T-cell (primary cell): ENCODE results near the gene FAF2. TPM values are rescaled to one million over a fixed set of nuclear protein-coding genes. Genes with fewer than 3 reads are reported as not detected.

ENCODE experiments used
- ATAC-seq, 4 experiments: fragments of 200-7000 bp in 3 of 4; fragments of 150-1000 bp in 1 of 4; cut with Tn5 transposase; replicated peaks in 1 of 4; 1 replicate in 3 of 4; 2 replicates in 1 of 4; pipeline ENCODE4 v1.10.0; 2021; ENCODE audit warnings: moderate library complexity in 3 of 4, mild to moderate bottlenecking in 2 of 4, moderate number of reproducible peaks in 1 of 4
- CTCF ChIA-PET, 2 donors: fragments of 300-600 bp; sonication (Branson Sonifier 250); formaldehyde crosslinking; loops; one replicate each; lab custom pipeline; 2022; ENCODE audit warnings: antibody characterized with exemption in 2 of 2; lab: Charles Lee
- POLR2A ChIA-PET, 2 donors: fragments of 300-600 bp; sonication (Branson Sonifier 250); formaldehyde crosslinking; loops; one replicate each; lab custom pipeline; 2022; ENCODE audit warnings: antibody characterized with exemption in 2 of 2; lab: Charles Lee
- DNase-seq, 35 experiments: peaks; one replicate each; pipeline versions ENCODE4 v3.0.0 to v3.0.0-alpha.2; 2013 to 2023
- H3K27ac ChIP-seq: one replicate; pipeline ENCODE4 v1.5.1; 2013; ENCODE audit warnings: low read length
- H3K27me3 ChIP-seq, 2 experiments: replicated peaks in 1 of 2; 1 replicate in 1 of 2; 2 replicates in 1 of 2; pipeline versions ENCODE4 v1.6.1 to v1.7.0; 2013; ENCODE audit warnings: low read length in 1 of 2, mixed read lengths in 1 of 2; ENCODE audit not compliant: control insufficient read depth in 2 of 2, insufficient read depth in 2 of 2; ENCODE audit errors: extremely low read depth in 1 of 2
- H3K36me3 ChIP-seq, 2 donors: 1 replicate in 1 of 2; 2 replicates in 1 of 2; pipeline versions ENCODE4 v1.6.1 to v1.7.0; 2013; ENCODE audit warnings: low read length in 1 of 2; ENCODE audit not compliant: control insufficient read depth in 2 of 2, insufficient read depth in 1 of 2; ENCODE audit errors: extremely low read depth in 1 of 2
- H3K4me1 ChIP-seq, 2 experiments: 1 replicate in 1 of 2; 2 replicates in 1 of 2; pipeline versions ENCODE4 v1.6.1 to v1.7.0; 2013; ENCODE audit warnings: low read length in 2 of 2, mixed read lengths in 1 of 2; ENCODE audit not compliant: insufficient read depth in 2 of 2, control insufficient read depth in 1 of 2; ENCODE audit errors: extremely low read depth in 1 of 2
- H3K4me3 ChIP-seq, 2 donors: 1 replicate in 1 of 2; 2 replicates in 1 of 2; pipeline versions ENCODE4 v1.5.1 to v1.7.0; 2013; ENCODE audit warnings: mild to moderate bottlenecking in 2 of 2, low read length in 1 of 2, moderate library complexity in 1 of 2; ENCODE audit not compliant: control insufficient read depth in 1 of 2; ENCODE audit errors: extremely low read depth in 1 of 2
- H3K9me3 ChIP-seq: 2 replicates; pipeline ENCODE4 v1.7.0; 2013
- H3K27ac Mint-ChIP-seq, 2 donors: one replicate each; pipeline ENCODE4 v1.8.0; 2020 to 2021; ENCODE audit warnings: mild to moderate bottlenecking in 2 of 2, mixed read lengths in 2 of 2
- H3K27me3 Mint-ChIP-seq, 2 donors: one replicate each; pipeline ENCODE4 v1.8.0; 2021 to 2022; ENCODE audit warnings: mixed read lengths in 2 of 2
- H3K36me3 Mint-ChIP-seq: one replicate; pipeline ENCODE4 v1.8.0; 2021; ENCODE audit warnings: mixed read lengths
- H3K4me1 Mint-ChIP-seq, 3 donors: one replicate each; pipeline ENCODE4 v1.8.0; 2020 to 2022; ENCODE audit warnings: mixed read lengths in 3 of 3, mild to moderate bottlenecking in 1 of 3
- H3K4me3 Mint-ChIP-seq, 3 donors: one replicate each; pipeline ENCODE4 v1.8.0; 2020 to 2022; ENCODE audit warnings: mild to moderate bottlenecking in 3 of 3, mixed read lengths in 3 of 3, moderate library complexity in 3 of 3
- H3K9me3 Mint-ChIP-seq, 3 donors: one replicate each; pipeline ENCODE4 v1.8.0; 2020 to 2022; ENCODE audit warnings: mixed read lengths in 3 of 3
- WGBS: methylation state at CpG from one replicate; pipeline ENCODE4 v1.1.5; 2013; ENCODE audit warnings: missing lambda C conversion rate; ENCODE audit not compliant: insufficient coverage; 5-methylcytosine and 5-hydroxymethylcytosine counted together
- total RNA-seq, 35 experiments: library from RNA in 6 of 35; stranded (reverse) in 6 of 35; fragments of 120-200 nt in 1 of 35; gene quantifications; one replicate each; pipeline versions ENCODE4 v1.2.1 to v1.2.4 and lab custom pipeline; 2013 to 2026

FAF2 gene
- total RNA-seq, 5 donors from 2014 or later (not counting 1 experiment from before 2014, with no cell fraction given), result 24.1 to 27.7 (median 26.2) TPM

DNA sequence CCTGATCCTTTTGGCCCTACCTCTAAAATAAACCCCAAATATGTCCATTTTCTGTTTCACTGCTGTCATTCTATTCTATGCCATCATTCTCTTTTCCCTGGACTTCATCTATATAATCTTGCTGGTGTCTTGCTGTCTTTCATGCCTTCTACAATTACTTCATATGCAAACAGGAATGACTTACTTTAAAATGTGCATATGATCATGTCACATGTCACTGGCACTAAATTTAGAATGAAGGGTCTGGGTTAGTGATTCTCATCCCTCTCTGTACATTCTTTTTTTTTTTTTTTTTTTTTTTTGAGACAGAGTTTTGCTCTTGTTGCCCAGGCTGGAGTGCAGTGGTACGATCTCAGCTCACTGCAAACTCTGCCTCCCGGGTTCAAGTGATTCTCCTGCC lies 22.9 kb downstream of the FAF2 start:
- H3K27ac Mint-ChIP-seq, result no peak overlapping the region
- H3K4me1 ChIP-seq, result no peaks in the 10 kb centered on the region

GRCh38 chr5:176473335-176474006 lies 25.3 kb downstream of the FAF2 start:
- H3K36me3 Mint-ChIP-seq, result peaks cover 34% of the 10 kb centered on the region
- WGBS, result no CpG with 5 or more reads among the region's 7 CpGs
- Histone ChIP-seq H3K9me3 (no peaks in the 10 kb centered on the region), H3K36me3 (peaks cover 0 to 10% of the 10 kb centered on the region in 2 donors), H3K4me1 (no peaks in the 10 kb centered on the region), H3K4me3 (no peak overlapping the region), H3K27ac (no peak overlapping the region), H3K27me3 (no peaks in the 10 kb centered on the region)
- POLR2A ChIA-PET, result no interaction called here
- H3K27ac Mint-ChIP-seq, result no peak overlapping the region
- peaks cover 28 to 45% (median 33%) of the 10 kb centered on the region in 3 donors for H3K4me1 Mint-ChIP-seq
- H3K27me3 Mint-ChIP-seq, result no peaks in the 10 kb centered on the region
- H3K9me3 Mint-ChIP-seq, result peaks cover 4 to 8% (median 6%) of the 10 kb centered on the region in 3 donors
- DNase-seq, result no peak
- CTCF ChIA-PET, result interaction anchor here in 1 of 2 donors (0.6 kb wide), 1 partner anchor 12 kb away, joined by 4 read pairs; no protein-coding TSS in a partner anchor
- no peak for ATAC-seq
- H3K4me3 Mint-ChIP-seq, result no peak overlapping the region

More for the DNA sequence above, 22.9 kb downstream of the FAF2 start:
- DNase-seq, result no peak
- peaks cover 39% of the 10 kb centered on the region for H3K36me3 Mint-ChIP-seq
- WGBS, result no CpG with 5 or more reads among the region's 2 CpGs
- ChIA-PET POLR2A (no interaction called here), CTCF (no interaction called here)
- Histone ChIP-seq H3K4me3 (no peak overlapping the region), H3K36me3 (peaks cover 0 to 15% of the 10 kb centered on the region in 2 donors), H3K27ac (no peak overlapping the region), H3K9me3 (no peaks in the 10 kb centered on the region), H3K27me3 (no peaks in the 10 kb centered on the region)
- ATAC-seq, result no peak
- H3K4me1 Mint-ChIP-seq, result peaks cover 30 to 40% (median 31%) of the 10 kb centered on the region in 3 donors
- H3K4me3 Mint-ChIP-seq, result no peak overlapping the region
- H3K27me3 Mint-ChIP-seq, result no peaks in the 10 kb centered on the region
- peaks cover 4 to 8% (median 6%) of the 10 kb centered on the region in 3 donors for H3K9me3 Mint-ChIP-seq

DNA sequence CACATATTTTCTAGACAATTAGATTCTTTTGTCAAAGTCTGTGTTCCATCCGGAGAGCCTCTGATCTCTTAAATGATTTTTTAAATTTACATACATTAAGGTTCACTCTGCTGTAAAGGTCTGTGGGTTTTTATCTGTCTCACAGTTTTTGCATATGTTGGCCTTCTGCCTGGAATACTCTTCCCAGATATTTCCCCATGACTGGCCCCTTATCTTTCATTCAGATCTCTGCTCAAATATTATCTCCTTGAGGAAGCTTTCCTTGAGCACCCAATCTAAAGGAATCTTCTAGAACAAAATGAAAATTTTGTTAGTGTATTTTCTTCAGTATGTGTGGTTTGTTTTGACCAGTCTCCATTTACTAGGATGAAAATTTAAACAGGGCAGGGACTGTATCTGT lies 26.3 kb downstream of the FAF2 start:
- H3K4me3 ChIP-seq, result no peak overlapping the region
- no CpG with 5 or more reads among the region's 1 CpG for WGBS
- Mint-ChIP-seq H3K4me1 (peaks cover 28 to 45% (median 37%) of the 10 kb centered on the region in 3 donors), H3K36me3 (peaks cover 37% of the 10 kb centered on the region), H3K4me3 (no peak overlapping the region), H3K27me3 (no peaks in the 10 kb centered on the region), H3K27ac (no peak overlapping the region), H3K9me3 (peaks cover 4 to 8% (median 6%) of the 10 kb centered on the region in 3 donors)
- POLR2A ChIA-PET, result interaction anchor here in 1 of 2 donors (0.6 kb wide), 1 partner anchor 66 kb away, joined by 6 read pairs; no protein-coding TSS in a partner anchor
- ATAC-seq, result no peak
- no peaks in the 10 kb centered on the region for H3K4me1 ChIP-seq
- no peaks in the 10 kb centered on the region for H3K27me3 ChIP-seq
- peaks cover 0 to 11% of the 10 kb centered on the region in 2 donors for H3K36me3 ChIP-seq
- no peaks in the 10 kb centered on the region for H3K9me3 ChIP-seq
- no peak overlapping the region for H3K27ac ChIP-seq
- CTCF ChIA-PET, result no interaction called here
- DNase-seq, result no peak

DNA sequence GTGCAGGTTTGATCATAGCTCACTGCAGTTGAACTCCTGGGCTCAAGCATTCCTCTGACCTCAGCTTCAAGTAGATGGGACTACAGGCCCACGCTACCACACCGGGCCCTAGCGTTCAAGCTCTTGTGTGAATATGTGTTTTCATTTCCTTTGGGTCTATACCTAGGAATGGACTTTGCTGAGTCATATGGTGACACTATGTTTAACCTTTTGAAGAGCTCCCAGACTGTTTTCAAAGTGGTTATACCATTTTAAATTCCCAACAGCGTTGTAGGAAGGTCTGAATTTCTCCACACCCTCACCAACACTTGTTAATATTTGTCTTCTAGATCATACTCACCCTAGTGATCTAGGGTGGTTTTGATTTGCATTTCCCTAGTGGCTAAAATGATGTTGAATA lies 33.5 kb downstream of the FAF2 start:
- H3K27me3 ChIP-seq, result no peaks in the 10 kb centered on the region
- ChIA-PET POLR2A (no interaction called here), CTCF (no interaction called here)
- H3K27ac Mint-ChIP-seq, result no peak overlapping the region
- H3K4me3 ChIP-seq, result no peak overlapping the region
- H3K36me3 ChIP-seq, result peaks cover 2 to 47% of the 10 kb centered on the region in 2 donors
- no peak overlapping the region for H3K27ac ChIP-seq
- peaks cover 32 to 40% (median 33%) of the 10 kb centered on the region in 3 donors for H3K4me1 Mint-ChIP-seq
- H3K36me3 Mint-ChIP-seq, result peaks cover 41% of the 10 kb centered on the region
- H3K4me3 Mint-ChIP-seq, result no peak overlapping the region
- H3K4me1 ChIP-seq, result peaks cover 0 to 3% of the 10 kb centered on the region in 2 experiments
- WGBS, result no CpG with 5 or more reads among the region's 4 CpGs
- ATAC-seq (no peak), DNase-seq (no peak)
- no peaks in the 10 kb centered on the region for H3K9me3 Mint-ChIP-seq
- H3K9me3 ChIP-seq, result no peaks in the 10 kb centered on the region
- H3K27me3 Mint-ChIP-seq, result no peaks in the 10 kb centered on the region

DNA sequence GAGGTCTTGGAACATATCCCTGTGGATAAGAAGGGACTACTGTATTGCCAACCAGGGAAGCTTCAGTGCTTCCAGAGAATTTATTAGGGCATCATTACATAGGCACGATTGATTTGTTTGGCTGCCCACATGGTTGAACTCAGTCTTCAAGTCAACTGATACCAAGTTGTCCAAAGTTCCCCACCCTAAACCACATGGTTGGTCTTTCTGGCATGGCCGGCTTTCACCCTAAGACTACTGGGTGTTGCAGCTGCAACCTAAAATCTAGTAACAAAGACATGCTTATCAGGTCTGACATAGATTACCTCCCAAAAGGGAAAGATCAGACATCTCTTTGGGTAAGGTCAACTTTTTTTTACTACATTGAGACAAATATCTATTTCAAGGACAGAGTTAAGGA lies 37.0 kb downstream of the FAF2 start:
- Histone ChIP-seq H3K9me3 (no peaks in the 10 kb centered on the region), H3K27me3 (no peaks in the 10 kb centered on the region), H3K4me3 (no peak overlapping the region), H3K36me3 (peaks cover 4 to 45% of the 10 kb centered on the region in 2 donors), H3K4me1 (peaks cover 7 to 22% of the 10 kb centered on the region in 2 experiments), H3K27ac (no peak overlapping the region)
- ChIA-PET CTCF (interaction anchor here in 1 of 2 donors (0.7 kb wide), 1 partner anchor 27 kb away, joined by 4 read pairs; no protein-coding TSS in a partner anchor), POLR2A (no interaction called here)
- H3K36me3 Mint-ChIP-seq, result peaks cover 47% of the 10 kb centered on the region
- DNase-seq (no peak), ATAC-seq (no peak)
- no peak overlapping the region for H3K4me3 Mint-ChIP-seq
- H3K4me1 Mint-ChIP-seq, result peaks cover 50 to 53% (median 51%) of the 10 kb centered on the region in 3 donors
- H3K27me3 Mint-ChIP-seq, result no peaks in the 10 kb centered on the region
- H3K9me3 Mint-ChIP-seq, result no peaks in the 10 kb centered on the region
- WGBS, result 100% methylated on average over 1 of the region's 2 CpGs
- H3K27ac Mint-ChIP-seq, result no peak overlapping the region

DNA sequence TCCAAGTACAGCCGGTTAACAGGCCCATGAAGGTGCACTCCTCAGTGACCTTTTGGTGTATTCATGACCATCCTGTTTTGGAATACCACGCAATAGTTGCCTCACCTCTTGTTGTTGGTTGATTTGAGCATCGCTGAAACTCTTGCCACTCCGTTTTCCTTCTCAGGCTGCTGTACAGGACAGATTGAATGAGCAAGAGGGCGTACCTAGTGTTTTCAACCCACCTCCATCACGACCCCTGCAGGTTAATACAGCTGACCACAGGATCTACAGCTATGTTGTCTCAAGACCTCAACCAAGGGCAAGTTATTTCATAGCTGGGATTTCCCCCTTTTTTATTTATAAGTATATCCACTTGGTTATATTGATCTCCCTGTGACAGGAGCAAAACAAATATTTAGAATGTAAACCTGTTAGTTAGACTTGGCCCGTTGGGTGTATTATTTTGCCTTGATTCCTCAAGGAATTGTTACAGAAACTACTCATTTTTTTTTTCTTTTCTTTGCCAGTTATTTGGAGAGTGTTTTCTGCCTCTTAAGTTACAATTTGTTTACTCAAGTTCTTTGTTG lies 38.1 kb downstream of the FAF2 start:
- Mint-ChIP-seq H3K27me3 (no peaks in the 10 kb centered on the region), H3K27ac (no peak overlapping the region), H3K9me3 (no peaks in the 10 kb centered on the region), H3K4me1 (peaks cover 50 to 55% (median 55%) of the 10 kb centered on the region in 3 donors), H3K36me3 (peaks cover 53% of the 10 kb centered on the region), H3K4me3 (no peak overlapping the region)
- Histone ChIP-seq H3K9me3 (no peaks in the 10 kb centered on the region), H3K36me3 (peaks cover 4 to 50% of the 10 kb centered on the region in 2 donors), H3K4me1 (peaks cover 7 to 22% of the 10 kb centered on the region in 2 experiments), H3K27me3 (no peaks in the 10 kb centered on the region), H3K4me3 (no peak overlapping the region), H3K27ac (no peak overlapping the region)
- WGBS, result 100% methylated on average over 1 of the region's 7 CpGs
- ATAC-seq (no peak), DNase-seq (no peak)
- POLR2A ChIA-PET, result no interaction called here
- CTCF ChIA-PET, result no interaction called here
